HepG2 (cell line): ENCODE results near the gene PDGFRB. TPM values are rescaled to one million over a fixed set of nuclear protein-coding genes. Genes with fewer than 3 reads are reported as not detected.

Experiments used
- ATAC-seq: fragments of 200-7000 bp; cut with Tn5 transposase; 3 replicates; pipeline ENCODE4 v1.9.1; 2020; ENCODE audit warnings: mild to moderate bottlenecking, moderate library complexity
- BruUV-seq: library from RNA; stranded (reverse); fragments of 400-500 nt; replicated peaks from 2 replicates; lab custom pipeline; 2021; lab: Mats Ljungman, UMichigan
- CTCF ChIA-PET: fragments of 300-600 bp; formaldehyde crosslinking; extraction: SDS; loops from one replicate; lab custom pipeline; 2021; ENCODE audit warnings: low total read pairs, inconsistent platforms, low intra/inter-chr PET ratio; lab: Yijun Ruan, JAX
- POLR2A ChIA-PET: fragments of 350-600 bp; sonication (Branson Sonifier 250); formaldehyde crosslinking; loops from one replicate; lab custom pipeline; 2020; ENCODE audit warnings: antibody characterized with exemption, inconsistent platforms; lab: Yijun Ruan, JAX
- DNase-seq: peaks from one replicate; pipeline ENCODE4 v3.0.0-alpha.2; 2015; ENCODE audit warnings: low spot score
- FAIRE-seq: peaks from 3 replicates; lab custom pipeline; 2011; peaks lifted over from hg19 to GRCh38; lab: Jason Lieb, UNC
- H2AFZ ChIP-seq: one replicate; pipeline ENCODE4 v1.6.1; 2011; ENCODE audit warnings: low read length, inconsistent platforms
- H3K27ac ChIP-seq: fragments of 300-600 bp; 3 replicates; pipeline ENCODE4 v1.8.0; 2011; ENCODE audit warnings: mixed run types, mild to moderate bottlenecking, mixed read lengths, low read length, inconsistent platforms; ENCODE audit not compliant: insufficient read depth; ENCODE audit errors: extremely low read length
- H3K27me3 ChIP-seq, 2 experiments: fragments of 200-600 bp in 1 of 2; 2 replicates in 1 of 2; 3 replicates in 1 of 2; pipeline versions ENCODE4 v1.6.0 to v1.8.0; 2011; ENCODE audit warnings: low read length in 2 of 2, mild to moderate bottlenecking in 2 of 2, moderate library complexity in 2 of 2, inconsistent platforms in 1 of 2; ENCODE audit not compliant: insufficient read depth in 2 of 2, control insufficient read depth in 1 of 2
- H3K36me3 ChIP-seq, 2 experiments: fragments of 200-600 bp in 1 of 2; replicated peaks in 1 of 2; 2 replicates in 1 of 2; 3 replicates in 1 of 2; pipeline versions ENCODE4 v1.5.1 to v1.8.0; 2011; ENCODE audit warnings: low read length in 2 of 2, inconsistent platforms in 1 of 2; ENCODE audit not compliant: insufficient read depth in 2 of 2, control insufficient read depth in 1 of 2
- H3K4me1 ChIP-seq: 2 replicates; pipeline ENCODE4 v1.5.1; 2012; ENCODE audit warnings: low read length, inconsistent platforms; ENCODE audit not compliant: insufficient read depth
- H3K4me2 ChIP-seq: 2 replicates; pipeline ENCODE4 v1.6.0; 2011; ENCODE audit warnings: low read depth, low read length, inconsistent platforms
- H3K4me3 ChIP-seq, 3 experiments: fragments of 200-600 bp in 1 of 3; sonication (generic), shearing (Covaris generic) in 1 of 3; replicated peaks in 1 of 3; 2 replicates each; pipeline ENCODE4 v1.5.1; 2011 to 2016; ENCODE audit warnings: low read length in 3 of 3, inconsistent platforms in 2 of 3, low read depth in 2 of 3, mild to moderate bottlenecking in 2 of 3, control low read depth in 1 of 3, mixed read lengths in 1 of 3; ENCODE audit not compliant: insufficient read depth in 1 of 3
- H3K79me2 ChIP-seq: one replicate; pipeline ENCODE4 v1.6.1; 2011; ENCODE audit warnings: low read length, inconsistent platforms; ENCODE audit not compliant: insufficient read depth
- H3K9ac ChIP-seq: 2 replicates; pipeline ENCODE4 v1.6.0; 2011; ENCODE audit warnings: mild to moderate bottlenecking, low read depth, low read length, inconsistent platforms; ENCODE audit not compliant: insufficient read depth
- H3K9me3 ChIP-seq: 2 replicates; pipeline ENCODE4 v1.5.1; 2012; ENCODE audit warnings: mild to moderate bottlenecking, low read length
- H4K20me1 ChIP-seq: 2 replicates; pipeline ENCODE4 v1.6.0; 2011; ENCODE audit warnings: inconsistent platforms, mild to moderate bottlenecking, low read length, moderate library complexity; ENCODE audit not compliant: insufficient read depth
- BORCS8-MEF2B ChIP-seq: sonication (generic); formaldehyde crosslinking; IDR thresholded peaks from 2 replicates; pipeline ENCODE4 v1.8.0; 2022; ENCODE audit warnings: mild to moderate bottlenecking, missing genetic modification reagents
- CCAR2 ChIP-seq: fragments of 200-400 bp; formaldehyde crosslinking; optimal IDR thresholded peaks from 2 replicates; pipeline ENCODE3; 2018; ENCODE audit warnings: low read depth, mild to moderate bottlenecking, low read length, moderate library complexity
- CHCHD3 ChIP-seq: sonication (generic); formaldehyde crosslinking; IDR thresholded peaks from 2 replicates; pipeline ENCODE4 v1.8.0; 2022; ENCODE audit warnings: mild to moderate bottlenecking, missing genetic modification reagents, moderate library complexity
- FOXA1 ChIP-seq, 2 experiments: fragments of 450-650 bp in 1 of 2; sonication (generic) in 1 of 2; formaldehyde crosslinking in 1 of 2; IDR thresholded peaks; 2 replicates each; pipeline versions ENCODE4 v1.4.0 to v1.6.1; 2016 to 2020; ENCODE audit warnings: missing genetic modification reagents in 1 of 2
- MBD4 ChIP-seq: IDR thresholded peaks from 2 replicates; pipeline ENCODE4 v1.6.1; 2012; ENCODE audit warnings: low read length, inconsistent platforms, borderline replicate concordance
- MIER2 ChIP-seq: IDR thresholded peaks from 2 replicates; pipeline ENCODE4 v1.6.1; 2016; ENCODE audit warnings: missing biosample characterization, missing genetic modification reagents
- SOX6 ChIP-seq, 2 experiments: fragments of 450-650 bp in 1 of 2; sonication (generic) in 1 of 2; formaldehyde crosslinking in 1 of 2; IDR thresholded peaks; 2 replicates each; pipeline versions ENCODE4 v1.4.0 to v1.6.1; 2017 to 2020; ENCODE audit warnings: antibody characterized with exemption in 1 of 2, mild to moderate bottlenecking in 1 of 2, missing genetic modification reagents in 1 of 2
- SP140L ChIP-seq: sonication (generic); formaldehyde crosslinking; IDR thresholded peaks from 2 replicates; pipeline ENCODE4 v1.4.0; 2020; ENCODE audit warnings: missing genetic modification reagents, borderline replicate concordance
- SRY ChIP-seq: sonication (generic); formaldehyde crosslinking; IDR thresholded peaks from 2 replicates; pipeline ENCODE4 v1.8.0; 2022; ENCODE audit warnings: mild to moderate bottlenecking, missing genetic modification reagents
- ZBTB3 ChIP-seq: sonication (generic); formaldehyde crosslinking; IDR thresholded peaks from 2 replicates; pipeline ENCODE4 v1.4.0; 2020; ENCODE audit warnings: low read depth, mild to moderate bottlenecking, moderate library complexity, missing genetic modification reagents, borderline replicate concordance
- ZMYM4 ChIP-seq: sonication (generic); formaldehyde crosslinking; IDR thresholded peaks from 2 replicates; pipeline ENCODE4 v1.8.1; 2023; ENCODE audit warnings: mild to moderate bottlenecking, missing genetic modification reagents
- ZNF280B ChIP-seq: sonication (generic); formaldehyde crosslinking; IDR thresholded peaks from 2 replicates; pipeline ENCODE4 v1.5.0; 2020; ENCODE audit warnings: missing genetic modification reagents, mild to moderate bottlenecking, borderline replicate concordance
- ZNF281 ChIP-seq: sonication (generic); formaldehyde crosslinking; IDR thresholded peaks from 2 replicates; pipeline ENCODE4 v1.4.0; 2020; ENCODE audit warnings: missing genetic modification reagents, borderline replicate concordance
- ZNF383 ChIP-seq: sonication (generic); formaldehyde crosslinking; IDR thresholded peaks from 2 replicates; pipeline ENCODE4 v1.4.0; 2020; ENCODE audit warnings: missing genetic modification reagents, mild to moderate bottlenecking, borderline replicate concordance
- ZNF605 ChIP-seq: sonication (generic); formaldehyde crosslinking; IDR thresholded peaks from 2 replicates; pipeline ENCODE4 v1.8.0; 2022; ENCODE audit warnings: mild to moderate bottlenecking, missing genetic modification reagents
- ZNF614 ChIP-seq: IDR thresholded peaks from 2 replicates; pipeline ENCODE4 v1.6.1; 2018; ENCODE audit warnings: missing biosample characterization, missing genetic modification reagents, inconsistent platforms, borderline replicate concordance
- ZNF704 ChIP-seq: sonication (generic); formaldehyde crosslinking; IDR thresholded peaks from 2 replicates; pipeline ENCODE4 v1.8.1; 2023; ENCODE audit warnings: mild to moderate bottlenecking, inconsistent platforms, moderate library complexity, missing genetic modification reagents, borderline replicate concordance
- WGBS: methylation state at CpG from one replicate; pipeline ENCODE4 v1.1.6; 2017; ENCODE audit warnings: low lambda C conversion rate; 5-methylcytosine and 5-hydroxymethylcytosine counted together
- in situ Hi-C: cut with HindIII; loops from 2 replicates; pipeline ENCODE4 v1.10.0; 2017; ENCODE audit warnings: low pct_unique_long_range_greater_than_20kb; ENCODE audit not compliant: extremely low pct_ligation_motif_present
- intact Hi-C: fragments of 100-400 bp; cut with micrococcal nuclease; formaldehyde crosslinking; loops from one replicate; pipeline ENCODE4 v1.10.0; 2022; ENCODE audit not compliant: unreplicated experiment
- polyA plus RNA-seq, 8 experiments: library from polyadenylated mRNA; depleted of rRNA in 3 of 8; stranded (reverse) in 7 of 8; unstranded in 1 of 8; fragments of >200 nt; fragmentation: Illumina TruSeq in 4 of 8; extraction: Trizol in 4 of 8; gene quantifications; 2 replicates each; pipeline versions ENCODE4 v1.2.1 to v1.2.3, GENCODE V29; 2011 to 2016; ENCODE audit warnings: low read depth in 4 of 8, missing spikeins in 1 of 8, mixed read lengths in 1 of 8; ENCODE audit not compliant: insufficient read depth in 1 of 8
- total RNA-seq, 5 experiments: library from RNA; depleted of rRNA; stranded (reverse); fragments of >200 nt; fragmentation: Illumina TruSeq; extraction: Trizol; gene quantifications; 2 replicates each; pipeline ENCODE4 v1.2.3, GENCODE V29; 2016; ENCODE audit warnings: low read depth in 1 of 5

PDGFRB gene
- total and polyA plus RNA-seq, 2 of the 13 experiments (the other 11 are each of a cell fraction or from before 2014, with no cell fraction given) = 4.0 to 21.0 TPM

- peak; percentile 67 for DNase-seq
- Histone ChIP-seq H3K9me3 (no peaks in the 10 kb centered on the region), H4K20me1 (no peaks in the 10 kb centered on the region), H3K27ac (no peak overlapping the region), H3K36me3 (no peaks in the 10 kb centered on the region; a peak in 1 of 5 replicates), H3K27me3 (no peaks in the 10 kb centered on the region), H3K9ac (no peak overlapping the region), H3K4me3 (no peak overlapping the region), H2AFZ (no peak overlapping the region), H3K79me2 (no peaks in the 10 kb centered on the region), H3K4me2 (peak overlapping the region; percentile 20), H3K4me1 (peaks cover 43% of the 10 kb centered on the region)
- ATAC-seq = peak; percentile 88
- 51% methylated on average over 14 of the region's 25 CpGs for WGBS
- no TSS peak for BruUV-seq
- peak; percentile 90 for FAIRE-seq
- in situ Hi-C loops (loop anchor here (5.0 kb wide), 2 partner anchors 47 to 87 kb away; no protein-coding TSS in a partner anchor), intact Hi-C loops (loop anchor here (1.0 to 10.0 kb wide), 4 partner anchors 31 to 295 kb away; no protein-coding TSS in a partner anchor)
- ChIA-PET POLR2A (no interaction called here), CTCF (interaction anchor here (0.7 to 4.2 kb wide), 6 partner anchors 31 to 220 kb away, joined by 4 to 62 read pairs (median 15); no protein-coding TSS in a partner anchor)
- TF ChIP-seq SOX6 (IDR thresholded peaks at IDR 0.05) (no peak), SOX6 (CRISPR knock-in tag; IDR thresholded peaks at IDR 0.05) (peak; percentile 69), ZNF281 (CRISPR knock-in tag) (peak; percentile 41; the same call in 1 of the 2 replicates), ZMYM4 (CRISPR knock-in tag) (peak; percentile 60), ZNF280B (CRISPR knock-in tag) (peak; percentile 35; the same call in 1 of the 2 replicates), ZBTB3 (0 out of 2 replicates have a peak, but pooled peaks have one; percentile 46), ZNF605 (peak; percentile 82), SRY (CRISPR knock-in tag) (no peak), CCAR2 (peak; percentile 31), ZNF614 (CRISPR knock-in tag) (peak; percentile 56; the same call in 1 of the 2 replicates), MBD4 (no peak), ZNF704 (CRISPR knock-in tag) (peak; percentile 56; the same call in 1 of the 2 replicates), CHCHD3 (CRISPR knock-in tag) (no peak), ZNF383 (peak; percentile 82; the same call in 1 of the 2 replicates), FOXA1 (IDR thresholded peaks at IDR 0.05) (no peak), FOXA1 (CRISPR knock-in tag; IDR thresholded peaks at IDR 0.05) (0 out of 2 replicates have a peak, but pooled peaks have one; percentile 8), MIER2 (0 out of 2 replicates have a peak, but pooled peaks have one; percentile 47), BORCS8-MEF2B (CRISPR knock-in tag) (peak; percentile 61; the same call in 1 of the 2 replicates), SP140L (CRISPR knock-in tag) (0 out of 2 replicates have a peak, but pooled peaks have one; percentile 40)
Observed at GRCh38 chr5:150129813-150130492, 25.7 kb downstream of the PDGFRB start.
